HEK293T (cell line): ENCODE data around the gene ZNF638.

ENCODE experiments used
- CTCF ChIA-PET: fragments of 350-600 bp; formaldehyde crosslinking; extraction: SDS; loops from one replicate; lab custom pipeline; 2021; ENCODE audit warnings: antibody characterized with exemption, inconsistent platforms; lab: Yijun Ruan, JAX
- POLR2A ChIA-PET: fragments of 350-600 bp; formaldehyde crosslinking; extraction: SDS; loops from one replicate; lab custom pipeline; 2020; ENCODE audit warnings: antibody characterized with exemption, inconsistent platforms; lab: Yijun Ruan, JAX
- DNase-seq: peaks from one replicate; pipeline ENCODE4 v3.0.0; 2012; ENCODE audit warnings: mixed read lengths; ENCODE audit errors: extremely low spot score
- ARNT ChIP-seq: fragments of 450-650 bp; IDR thresholded peaks from 2 replicates; pipeline ENCODE4 v1.6.1; 2017; ENCODE audit warnings: mild to moderate bottlenecking
- BHLHE40 ChIP-seq: fragments of 450-650 bp; IDR thresholded peaks from 2 replicates; pipeline ENCODE4 v1.6.1; 2016; ENCODE audit warnings: mild to moderate bottlenecking, moderate library complexity, borderline replicate concordance
- CTBP1 ChIP-seq: fragments of 450-650 bp; IDR thresholded peaks from 2 replicates; pipeline ENCODE4 v1.6.1; 2016; ENCODE audit warnings: borderline replicate concordance
- ELF4 ChIP-seq: fragments of 450-650 bp; IDR thresholded peaks from 2 replicates; pipeline ENCODE4 v1.6.1; 2017; ENCODE audit warnings: antibody characterized with exemption
- FOXA1 ChIP-seq: fragments of 450-650 bp; IDR thresholded peaks from 2 replicates; pipeline ENCODE4 v1.6.1; 2016; ENCODE audit warnings: mild to moderate bottlenecking
- FOXK2 ChIP-seq: fragments of 450-650 bp; IDR thresholded peaks from 2 replicates; pipeline ENCODE4 v1.6.1; 2016; ENCODE audit warnings: mild to moderate bottlenecking
- FOXM1 ChIP-seq: fragments of 450-650 bp; IDR thresholded peaks from 2 replicates; pipeline ENCODE4 v1.6.1; 2017; ENCODE audit warnings: mild to moderate bottlenecking, borderline replicate concordance
- HDGF ChIP-seq: fragments of 450-650 bp; IDR thresholded peaks from 2 replicates; pipeline ENCODE4 v1.6.1; 2017; ENCODE audit warnings: antibody characterized with exemption, borderline replicate concordance
- L3MBTL2 ChIP-seq: fragments of 450-650 bp; conservative IDR thresholded peaks from 2 replicates; pipeline ENCODE4 v1.6.1; 2016; ENCODE audit warnings: mild to moderate bottlenecking
- LEF1 ChIP-seq: fragments of 450-650 bp; IDR thresholded peaks from 2 replicates; pipeline ENCODE4 v1.6.1; 2017; ENCODE audit warnings: mild to moderate bottlenecking, borderline replicate concordance
- NFRKB ChIP-seq: fragments of 450-650 bp; IDR thresholded peaks from 2 replicates; pipeline ENCODE4 v1.6.1; 2016; ENCODE audit warnings: mild to moderate bottlenecking, moderate library complexity
- PKNOX1 ChIP-seq: fragments of 450-650 bp; IDR thresholded peaks from 2 replicates; pipeline ENCODE4 v1.6.1; 2016
- SP1 ChIP-seq: fragments of 450-650 bp; IDR thresholded peaks from 2 replicates; pipeline ENCODE4 v1.6.1; 2017
- SUZ12 ChIP-seq: fragments of 450-650 bp; IDR thresholded peaks from 2 replicates; pipeline ENCODE4 v1.6.1; 2016; ENCODE audit warnings: mild to moderate bottlenecking
- TARDBP ChIP-seq: fragments of 450-650 bp; IDR thresholded peaks from 2 replicates; pipeline ENCODE4 v1.6.1; 2016
- ZNF384 ChIP-seq: fragments of 450-650 bp; IDR thresholded peaks from 2 replicates; pipeline ENCODE4 v1.6.1; 2016

The ZNF638 gene

GRCh38 chr2:71331581-71332434, at the start of gene ZNF638:
Gene ZNF638, plus strand, starts transcription at chr2:71331782. Its CDS starts 17,173 bp downstream, at chr2:71348955.
- POLR2A ChIA-PET = interaction anchor here (0.6 to 1.3 kb wide), 12 partner anchors 9 to 175 kb away, joined by 3 to 10 read pairs (median 3); partner anchors contain the start of gene PAIP2B
- CTCF ChIA-PET = interaction anchor here (0.6 to 2.0 kb wide), 4 partner anchors 9 to 119 kb away, joined by 3 to 15 read pairs (median 3); no protein-coding TSS in a partner anchor
- TF ChIP-seq L3MBTL2 = peak; percentile 69
- no peak for TF ChIP-seq FOXK2
- peak; percentile 95 for DNase-seq

GRCh38 chr2:71281950-71282349, 49.6 kb upstream of the ZNF638 start:
- no peak for DNase-seq
- ChIA-PET POLR2A (interaction anchor here (0.7 kb wide), 1 partner anchor 49 kb away, joined by 3 read pairs; the partner anchor contains the start of gene ZNF638), CTCF (interaction anchor here (0.6 to 1.7 kb wide), 3 partner anchors 18 to 55 kb away, joined by 3 to 7 read pairs (median 4); partner anchors contain the start of genes PAIP2B and ZNF638)
- no peak for TF ChIP-seq FOXM1
- no peak for TF ChIP-seq ARNT
- no peak for TF ChIP-seq FOXA1
- TF ChIP-seq FOXK2 = no peak
- no peak for TF ChIP-seq HDGF

GRCh38 chr2:71282493-71282892, 49.1 kb upstream of the ZNF638 start:
- CTCF ChIA-PET = interaction anchor here (1.2 to 1.7 kb wide), 2 partner anchors 17 to 49 kb away, joined by 3 to 7 read pairs; partner anchors contain the start of gene ZNF638
- DNase-seq = no peak
- POLR2A ChIA-PET = no interaction called here
- no peak for TF ChIP-seq TARDBP
- no peak for TF ChIP-seq LEF1
- TF ChIP-seq ARNT = no peak
- no peak for TF ChIP-seq SP1
- no peak for TF ChIP-seq SUZ12
- no peak for TF ChIP-seq FOXA1

GRCh38 chr2:71283131-71283530, 48.5 kb upstream of the ZNF638 start:
- CTCF ChIA-PET = interaction anchor here (0.7 to 1.7 kb wide), 3 partner anchors 17 to 263 kb away, joined by 3 to 7 read pairs (median 3); no protein-coding TSS in a partner anchor
- POLR2A ChIA-PET = no interaction called here
- TF ChIP-seq ELF4 (no peak), BHLHE40 (no peak), SUZ12 (no peak), L3MBTL2 (no peak), ARNT (no peak), FOXA1 (no peak), LEF1 (no peak), TARDBP (no peak), SP1 (no peak), HDGF (no peak), CTBP1 (no peak), NFRKB (no peak), PKNOX1 (no peak), ZNF384 (no peak), FOXM1 (no peak), FOXK2 (no peak)
- DNase-seq = no peak

GRCh38 chr2:71285706-71286105, 45.9 kb upstream of the ZNF638 start:
- ChIA-PET CTCF (interaction anchor here (0.5 kb wide), 1 partner anchor 22 kb away, joined by 11 read pairs; no protein-coding TSS in a partner anchor), POLR2A (no interaction called here)
- TF ChIP-seq LEF1 (no peak), PKNOX1 (no peak), L3MBTL2 (no peak), FOXM1 (no peak), TARDBP (no peak), ARNT (no peak), CTBP1 (no peak), HDGF (no peak), BHLHE40 (no peak), ZNF384 (no peak), ELF4 (no peak), FOXK2 (no peak), FOXA1 (no peak), NFRKB (no peak), SUZ12 (no peak)
- no peak for DNase-seq

GRCh38 chr2:71291398-71291797, 40.2 kb upstream of the ZNF638 start:
- DNase-seq = no peak
- no peak for TF ChIP-seq TARDBP
- TF ChIP-seq NFRKB = no peak
- no peak for TF ChIP-seq SUZ12
- TF ChIP-seq FOXA1 = no peak
- TF ChIP-seq BHLHE40 = no peak
- TF ChIP-seq ARNT = no peak
- TF ChIP-seq ZNF384 = no peak
- TF ChIP-seq FOXM1 = no peak
- no peak for TF ChIP-seq L3MBTL2
- ChIA-PET POLR2A (no interaction called here), CTCF (interaction anchor here (0.8 kb wide), 1 partner anchor 221 kb away, joined by 4 read pairs; no protein-coding TSS in a partner anchor)
